Osteocyte (in vitro differentiated cells): Measurements from ENCODE around the gene ALOX12. TPM values are rescaled to one million over a fixed set of nuclear protein-coding genes. Genes with fewer than 3 reads are reported as not detected.

ENCODE experiments used
- DNase-seq: peaks from one replicate; pipeline ENCODE4 v3.0.0; 2021; ENCODE audit warnings: mixed read lengths; ENCODE audit not compliant: unreplicated experiment; ENCODE audit errors: extremely low spot score
- H3K27ac Mint-ChIP-seq: one replicate; pipeline ENCODE4 v1.8.0; 2021; ENCODE audit warnings: mild to moderate bottlenecking, mixed read lengths; ENCODE audit not compliant: unreplicated experiment
- H3K27me3 Mint-ChIP-seq: one replicate; pipeline ENCODE4 v1.8.0; 2021; ENCODE audit warnings: mixed read lengths; ENCODE audit not compliant: unreplicated experiment
- H3K36me3 Mint-ChIP-seq: one replicate; pipeline ENCODE4 v1.8.0; 2021; ENCODE audit warnings: mixed read lengths; ENCODE audit not compliant: unreplicated experiment
- H3K4me1 Mint-ChIP-seq: one replicate; pipeline ENCODE4 v1.8.0; 2021; ENCODE audit warnings: mixed read lengths; ENCODE audit not compliant: unreplicated experiment
- H3K4me3 Mint-ChIP-seq: one replicate; pipeline ENCODE4 v1.8.0; 2021; ENCODE audit warnings: mild to moderate bottlenecking, moderate library complexity, mixed read lengths; ENCODE audit not compliant: unreplicated experiment
- H3K9me3 Mint-ChIP-seq: one replicate; pipeline ENCODE4 v1.8.0; 2021; ENCODE audit warnings: mixed read lengths; ENCODE audit not compliant: unreplicated experiment
- total RNA-seq: library from RNA; stranded (reverse); gene quantifications from 2 replicates; pipeline ENCODE4 v1.2.1, GENCODE V29; 2021
- TF ChIP-seq, protein P1 (sequence below): fragments of 200-600 bp; sonication (generic); IDR thresholded peaks from 2 replicates; pipeline ENCODE4 v1.5.0; 2021; ENCODE audit warnings: antibody characterized with exemption, mild to moderate bottlenecking, moderate library complexity

ALOX12 gene
- total RNA-seq, 1 donor from 2014 or later, result not detected

DNA sequence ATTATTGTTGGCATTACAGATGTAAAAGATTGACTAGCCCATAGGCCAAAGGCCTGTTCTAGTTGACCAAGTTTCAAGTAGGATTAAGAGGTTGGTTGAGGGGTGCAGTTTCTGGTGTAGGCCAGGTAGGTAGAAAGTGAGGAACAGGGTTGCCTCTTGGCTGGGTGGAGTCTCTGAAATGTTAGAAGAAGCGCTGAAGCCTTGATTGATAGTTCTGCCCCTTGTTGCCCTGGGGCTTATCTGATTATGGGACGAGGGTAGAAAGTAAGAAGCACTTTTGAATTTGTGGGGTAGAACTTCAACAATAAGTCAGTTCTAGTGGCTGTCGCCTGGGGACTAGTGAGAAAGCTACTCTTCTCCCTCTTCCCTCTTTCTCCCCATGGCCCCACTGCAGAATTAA, 33.2 kb downstream of the ALOX12 start:
- no peak overlapping the region for H3K27ac Mint-ChIP-seq
- DNase-seq, result no peak

DNA sequence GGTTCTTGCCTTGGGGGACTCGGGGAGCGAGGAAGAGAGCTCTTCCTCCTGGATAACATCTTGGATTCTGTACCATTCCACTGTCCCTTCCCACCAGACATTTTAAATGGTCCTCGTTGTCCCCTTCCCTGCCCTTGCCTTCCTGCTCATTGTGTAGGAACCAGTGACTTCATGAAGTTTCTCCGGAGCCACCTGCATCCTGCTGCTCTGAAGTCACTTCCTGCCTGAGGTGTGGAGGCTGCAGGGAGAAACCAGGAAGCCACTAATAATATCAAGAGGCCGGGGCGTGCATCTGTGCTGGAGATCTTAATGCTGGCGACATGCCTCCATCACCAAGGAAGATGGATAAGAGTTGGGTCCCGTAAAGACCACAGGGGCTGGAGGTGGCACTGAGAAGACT, 33.8 kb downstream of the ALOX12 start:
- Mint-ChIP-seq H3K36me3 (no peaks in the 10 kb centered on the region), H3K27me3 (no peaks in the 10 kb centered on the region), H3K9me3 (no peaks in the 10 kb centered on the region), H3K27ac (no peak overlapping the region), H3K4me3 (no peak overlapping the region), H3K4me1 (no peaks in the 10 kb centered on the region)
- DNase-seq, result no peak
- TF ChIP-seq, protein P1, sequence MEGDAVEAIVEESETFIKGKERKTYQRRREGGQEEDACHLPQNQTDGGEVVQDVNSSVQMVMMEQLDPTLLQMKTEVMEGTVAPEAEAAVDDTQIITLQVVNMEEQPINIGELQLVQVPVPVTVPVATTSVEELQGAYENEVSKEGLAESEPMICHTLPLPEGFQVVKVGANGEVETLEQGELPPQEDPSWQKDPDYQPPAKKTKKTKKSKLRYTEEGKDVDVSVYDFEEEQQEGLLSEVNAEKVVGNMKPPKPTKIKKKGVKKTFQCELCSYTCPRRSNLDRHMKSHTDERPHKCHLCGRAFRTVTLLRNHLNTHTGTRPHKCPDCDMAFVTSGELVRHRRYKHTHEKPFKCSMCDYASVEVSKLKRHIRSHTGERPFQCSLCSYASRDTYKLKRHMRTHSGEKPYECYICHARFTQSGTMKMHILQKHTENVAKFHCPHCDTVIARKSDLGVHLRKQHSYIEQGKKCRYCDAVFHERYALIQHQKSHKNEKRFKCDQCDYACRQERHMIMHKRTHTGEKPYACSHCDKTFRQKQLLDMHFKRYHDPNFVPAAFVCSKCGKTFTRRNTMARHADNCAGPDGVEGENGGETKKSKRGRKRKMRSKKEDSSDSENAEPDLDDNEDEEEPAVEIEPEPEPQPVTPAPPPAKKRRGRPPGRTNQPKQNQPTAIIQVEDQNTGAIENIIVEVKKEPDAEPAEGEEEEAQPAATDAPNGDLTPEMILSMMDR, result no peak

More for the DNA sequence above, 33.2 kb downstream of the ALOX12 start:
- H3K9me3 Mint-ChIP-seq, result no peaks in the 10 kb centered on the region
- TF ChIP-seq, protein P1, result no peak
- H3K36me3 Mint-ChIP-seq, result no peaks in the 10 kb centered on the region
- peaks cover under 1% of the 10 kb centered on the region for H3K27me3 Mint-ChIP-seq
- H3K4me3 Mint-ChIP-seq, result no peak overlapping the region
- no peaks in the 10 kb centered on the region for H3K4me1 Mint-ChIP-seq

DNA sequence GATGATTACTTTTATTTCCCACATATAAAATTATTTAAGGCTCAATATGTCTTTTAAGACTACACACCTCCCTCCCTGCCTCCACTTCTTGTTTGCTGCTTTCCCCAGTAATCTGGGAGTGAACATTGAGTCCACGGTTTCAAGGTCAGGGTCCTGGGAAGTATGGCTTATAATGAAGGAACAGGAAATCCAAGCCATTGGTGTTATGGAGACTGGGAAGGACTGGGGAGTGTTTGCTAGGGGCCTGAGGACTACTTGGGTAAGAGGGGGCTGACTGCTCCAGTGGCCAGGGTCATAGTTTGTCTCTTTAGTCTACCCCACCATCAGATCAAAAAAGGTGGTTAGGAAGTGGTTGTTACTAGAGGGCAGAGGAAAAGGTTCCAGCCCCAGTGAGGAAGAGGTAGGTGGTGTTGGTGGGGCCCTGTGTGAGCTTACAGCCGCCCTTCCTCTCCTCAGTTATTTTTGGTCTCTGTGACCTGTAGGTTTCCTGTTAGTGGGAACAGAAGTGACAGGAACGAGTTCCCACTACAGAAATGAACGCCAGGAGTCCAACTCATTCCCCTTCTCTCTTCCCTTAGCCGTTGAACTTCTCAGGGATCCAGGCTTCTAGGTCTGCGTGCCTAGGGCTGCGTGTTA, 39.2 kb downstream of the ALOX12 start:
- H3K9me3 Mint-ChIP-seq, result no peaks in the 10 kb centered on the region

DNA sequence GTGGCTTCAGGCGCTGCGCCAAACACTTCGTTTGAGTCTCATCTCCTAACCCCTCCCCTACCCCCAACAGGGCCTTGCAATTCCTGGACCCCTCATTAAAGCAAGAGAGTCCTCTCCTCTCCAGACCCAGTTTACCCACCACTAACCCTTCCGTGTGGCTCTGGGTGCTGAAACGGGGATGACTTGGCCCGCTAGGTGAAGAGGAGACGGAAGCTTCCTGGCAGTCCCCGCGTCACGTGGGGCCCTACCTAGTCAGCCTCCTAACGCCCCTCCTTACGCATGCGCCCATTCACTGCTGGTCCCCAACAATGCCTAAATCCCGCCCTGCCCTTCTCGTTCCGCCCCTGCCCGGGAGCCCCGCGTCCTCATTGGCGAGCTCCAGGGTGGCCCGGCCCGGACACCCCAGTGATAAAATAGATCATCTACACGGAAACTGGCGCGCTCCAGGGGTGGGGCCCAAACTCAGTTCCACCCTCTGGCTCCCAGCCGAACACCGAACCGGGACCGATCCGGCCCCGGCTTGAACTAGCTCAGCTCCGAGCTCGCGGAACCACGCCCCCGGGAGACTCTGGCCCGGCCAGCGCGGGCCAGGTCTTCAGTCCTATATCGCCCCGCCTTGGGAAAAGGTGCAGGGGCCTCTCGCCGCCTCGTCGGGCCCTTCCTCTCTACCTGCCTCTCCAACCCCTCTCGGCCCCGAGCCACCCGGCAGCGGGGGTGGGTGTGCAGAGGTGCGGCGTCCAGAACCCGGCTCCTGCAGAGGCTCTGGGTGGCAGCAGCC, 39.9 kb downstream of the ALOX12 start, which contains the start of gene SLC16A13:
TSS of gene SLC16A13 (plus strand) at position 425 of the 778 bp plus-strand sequence. CDS start 368 bp downstream, outside the sequence.
- Mint-ChIP-seq H3K9me3 (no peaks in the 10 kb centered on the region), H3K27me3 (no peaks in the 10 kb centered on the region), H3K4me3 (peak within 1 kb of the TSS; percentile 94), H3K4me1 (peaks cover 18% of the 10 kb centered on the region), H3K27ac (peak within 1 kb of the TSS; percentile 90), H3K36me3 (no peaks in the 10 kb centered on the region)
- DNase-seq, result peak; percentile 95
- TF ChIP-seq, protein P1, result no peak

More for the DNA sequence above, 39.2 kb downstream of the ALOX12 start:
- Mint-ChIP-seq H3K27ac (peak overlapping the region; percentile 90), H3K27me3 (no peaks in the 10 kb centered on the region), H3K36me3 (no peaks in the 10 kb centered on the region), H3K4me3 (peak overlapping the region; percentile 94), H3K4me1 (peaks cover 18% of the 10 kb centered on the region)
- TF ChIP-seq, protein P1, result no peak
- DNase-seq, result no peak
